GM06990 (cell line): ENCODE results near the gene SLC23A2.

ENCODE experiments used
- DNase-seq: peaks from one replicate; pipeline ENCODE4 v3.0.0-alpha.2; 2011; ENCODE audit not compliant: insufficient read length; ENCODE audit errors: extremely low read depth
- H3K27me3 ChIP-seq: replicated peaks from 2 replicates; pipeline ENCODE4 v1.6.0; 2011; ENCODE audit warnings: low read length; ENCODE audit not compliant: control insufficient read depth, insufficient read depth
- H3K36me3 ChIP-seq: 2 replicates; pipeline ENCODE4 v1.5.1; 2011; ENCODE audit warnings: low read length; ENCODE audit not compliant: control insufficient read depth, insufficient read depth
- H3K4me3 ChIP-seq: replicated peaks from 2 replicates; pipeline ENCODE4 v1.5.1; 2011; ENCODE audit warnings: low read depth, mild to moderate bottlenecking, control low read depth, low read length
- CTCF ChIP-seq: IDR thresholded peaks from 2 replicates; pipeline ENCODE4 v1.5.1; 2011; ENCODE audit warnings: low read length, control low read depth, mild to moderate bottlenecking, inconsistent platforms; ENCODE audit not compliant: insufficient read depth, poor library complexity, severe bottlenecking

SLC23A2 gene

GRCh38 chr20:4809707-4810106 is 191.6 kb downstream of the SLC23A2 start:
- H3K36me3 ChIP-seq, result peaks cover 4% of the 10 kb centered on the region
- H3K27me3 ChIP-seq, result no peaks in the 10 kb centered on the region
- no peak overlapping the region for H3K4me3 ChIP-seq
- peak; percentile 44 for DNase-seq
- no peak for TF ChIP-seq CTCF

GRCh38 chr20:4808872-4809271 is 192.4 kb downstream of the SLC23A2 start:
- H3K4me3 ChIP-seq, result no peak overlapping the region
- no peaks in the 10 kb centered on the region for H3K27me3 ChIP-seq
- DNase-seq, result no peak
- no peak for TF ChIP-seq CTCF
- peaks cover 4% of the 10 kb centered on the region for H3K36me3 ChIP-seq

- Histone ChIP-seq H3K36me3 (peaks cover 6% of the 10 kb centered on the region), H3K4me3 (no peak overlapping the region), H3K27me3 (no peaks in the 10 kb centered on the region)
- no peak for DNase-seq
- no peak for TF ChIP-seq CTCF
Observed at GRCh38 chr20:4805663-4806449, 195.5 kb downstream of the SLC23A2 start.

GRCh38 chr20:4802527-4802926 is 198.8 kb downstream of the SLC23A2 start:
- H3K27me3 ChIP-seq, result no peaks in the 10 kb centered on the region
- no peak overlapping the region for H3K4me3 ChIP-seq
- H3K36me3 ChIP-seq, result peaks cover 17% of the 10 kb centered on the region
- no peak for DNase-seq
- no peak for TF ChIP-seq CTCF
